Fibroblast of the aortic adventitia (primary cell): ENCODE results near the gene BBS7. TPM values are rescaled to one million over a fixed set of nuclear protein-coding genes. Genes with fewer than 3 reads are reported as not detected.

Experiments
- DNase-seq: peaks from one replicate; pipeline ENCODE4 v3.0.0-alpha.2; 2010; ENCODE audit warnings: low read depth
- H3K4me3 ChIP-seq: 2 replicates; pipeline ENCODE4 v1.5.1; 2011; ENCODE audit warnings: low read depth, mild to moderate bottlenecking, control low read depth, low read length, moderate library complexity
- total RNA-seq: library from RNA; depleted of rRNA; stranded (reverse); fragments of >200 nt; gene quantifications from 2 replicates; pipeline ENCODE4 v1.2.3, GENCODE V29; 2012; ENCODE audit warnings: low replicate concordance
- TF ChIP-seq, protein P1 (sequence below): IDR thresholded peaks from 2 replicates; pipeline ENCODE4 v1.5.1; 2011; ENCODE audit warnings: mild to moderate bottlenecking, low read length, control low read depth, inconsistent platforms; ENCODE audit not compliant: insufficient read depth

The BBS7 gene
- total RNA-seq, 1 donor, result 24.3 TPM

DNA sequence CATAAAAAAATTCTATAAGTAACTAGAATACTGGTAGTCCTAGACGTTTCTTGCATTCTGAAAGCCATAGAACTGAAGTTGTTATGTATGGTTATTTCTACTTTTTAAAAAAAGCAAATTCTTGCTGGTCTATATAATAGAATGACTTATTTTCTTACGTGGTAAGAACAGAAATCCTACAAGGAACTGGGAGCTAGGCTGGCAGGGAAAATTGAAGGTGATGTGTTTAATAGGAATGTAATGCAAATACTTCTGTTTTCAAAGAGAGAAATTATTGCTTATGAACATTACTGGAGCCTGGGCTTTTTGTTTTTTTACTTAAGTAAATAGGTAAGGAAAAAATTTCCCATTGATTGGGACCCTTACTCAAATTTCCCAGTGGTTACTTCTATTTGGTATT lies 55.5 kb downstream of the BBS7 start:
- TF ChIP-seq, protein P1, sequence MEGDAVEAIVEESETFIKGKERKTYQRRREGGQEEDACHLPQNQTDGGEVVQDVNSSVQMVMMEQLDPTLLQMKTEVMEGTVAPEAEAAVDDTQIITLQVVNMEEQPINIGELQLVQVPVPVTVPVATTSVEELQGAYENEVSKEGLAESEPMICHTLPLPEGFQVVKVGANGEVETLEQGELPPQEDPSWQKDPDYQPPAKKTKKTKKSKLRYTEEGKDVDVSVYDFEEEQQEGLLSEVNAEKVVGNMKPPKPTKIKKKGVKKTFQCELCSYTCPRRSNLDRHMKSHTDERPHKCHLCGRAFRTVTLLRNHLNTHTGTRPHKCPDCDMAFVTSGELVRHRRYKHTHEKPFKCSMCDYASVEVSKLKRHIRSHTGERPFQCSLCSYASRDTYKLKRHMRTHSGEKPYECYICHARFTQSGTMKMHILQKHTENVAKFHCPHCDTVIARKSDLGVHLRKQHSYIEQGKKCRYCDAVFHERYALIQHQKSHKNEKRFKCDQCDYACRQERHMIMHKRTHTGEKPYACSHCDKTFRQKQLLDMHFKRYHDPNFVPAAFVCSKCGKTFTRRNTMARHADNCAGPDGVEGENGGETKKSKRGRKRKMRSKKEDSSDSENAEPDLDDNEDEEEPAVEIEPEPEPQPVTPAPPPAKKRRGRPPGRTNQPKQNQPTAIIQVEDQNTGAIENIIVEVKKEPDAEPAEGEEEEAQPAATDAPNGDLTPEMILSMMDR, result no peak
- DNase-seq, result no peak
- no peak overlapping the region for H3K4me3 ChIP-seq

DNA sequence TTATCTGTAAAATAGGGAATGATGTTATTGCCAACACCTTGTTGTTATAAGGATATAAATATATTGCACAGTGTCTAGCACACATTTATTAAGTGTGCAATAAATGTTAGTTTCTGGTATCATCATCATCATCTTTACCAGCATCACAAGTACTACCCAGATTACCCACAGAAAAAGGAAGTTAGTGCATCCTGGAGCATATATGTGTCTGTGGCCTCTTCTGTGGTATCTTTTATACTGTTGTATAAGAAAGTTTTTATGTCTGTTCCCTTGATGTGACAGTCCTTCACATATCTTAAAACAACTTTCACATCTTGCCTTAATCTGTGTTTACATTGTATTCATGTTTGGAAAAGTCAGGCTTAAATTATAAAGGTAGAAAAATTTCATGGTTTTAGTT lies 59.2 kb downstream of the BBS7 start:
- TF ChIP-seq, protein P1, result no peak
- no peak overlapping the region for H3K4me3 ChIP-seq
- no peak for DNase-seq

DNA sequence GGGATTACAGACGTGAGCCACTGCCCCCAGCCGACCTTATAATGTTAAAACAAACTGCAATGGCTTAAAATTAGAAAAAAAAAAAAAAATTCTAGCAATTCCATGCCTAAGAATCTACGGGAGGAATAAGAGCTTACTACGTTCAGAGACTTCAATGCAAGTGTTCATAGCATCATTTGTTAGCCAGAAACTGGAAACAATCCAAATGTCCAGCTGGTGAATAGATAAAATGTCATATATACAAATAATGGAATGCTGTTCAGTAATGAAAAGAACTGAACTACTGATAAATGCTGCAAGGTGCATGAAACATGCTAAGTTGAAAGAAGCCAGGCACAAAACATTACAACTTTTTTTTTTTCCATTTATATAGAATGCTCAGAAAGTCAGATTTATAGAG lies 63.9 kb downstream of the BBS7 start:
- TF ChIP-seq, protein P1, result no peak
- no peak for DNase-seq
- no peak overlapping the region for H3K4me3 ChIP-seq

DNA sequence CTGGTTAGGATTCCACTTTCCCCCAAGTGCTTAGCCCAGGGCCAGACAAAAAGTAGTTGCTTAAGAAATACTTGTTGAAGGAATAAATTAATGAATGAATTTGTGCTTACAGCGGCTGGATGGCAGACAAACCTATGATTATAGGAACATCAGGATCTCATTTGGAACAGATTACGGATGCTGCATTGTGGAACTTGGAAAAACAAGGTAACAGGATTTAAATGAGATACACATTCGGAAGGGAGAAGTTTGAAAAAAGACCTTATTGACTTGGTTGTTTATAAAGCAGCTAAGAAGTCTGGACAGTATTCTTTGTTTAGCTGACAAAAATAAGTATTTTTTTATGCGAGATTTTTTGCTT lies 68.6 kb downstream of the BBS7 start:
- no peak for DNase-seq
- peak overlapping the region; percentile 100 for H3K4me3 ChIP-seq
- TF ChIP-seq, protein P1, result no peak

DNA sequence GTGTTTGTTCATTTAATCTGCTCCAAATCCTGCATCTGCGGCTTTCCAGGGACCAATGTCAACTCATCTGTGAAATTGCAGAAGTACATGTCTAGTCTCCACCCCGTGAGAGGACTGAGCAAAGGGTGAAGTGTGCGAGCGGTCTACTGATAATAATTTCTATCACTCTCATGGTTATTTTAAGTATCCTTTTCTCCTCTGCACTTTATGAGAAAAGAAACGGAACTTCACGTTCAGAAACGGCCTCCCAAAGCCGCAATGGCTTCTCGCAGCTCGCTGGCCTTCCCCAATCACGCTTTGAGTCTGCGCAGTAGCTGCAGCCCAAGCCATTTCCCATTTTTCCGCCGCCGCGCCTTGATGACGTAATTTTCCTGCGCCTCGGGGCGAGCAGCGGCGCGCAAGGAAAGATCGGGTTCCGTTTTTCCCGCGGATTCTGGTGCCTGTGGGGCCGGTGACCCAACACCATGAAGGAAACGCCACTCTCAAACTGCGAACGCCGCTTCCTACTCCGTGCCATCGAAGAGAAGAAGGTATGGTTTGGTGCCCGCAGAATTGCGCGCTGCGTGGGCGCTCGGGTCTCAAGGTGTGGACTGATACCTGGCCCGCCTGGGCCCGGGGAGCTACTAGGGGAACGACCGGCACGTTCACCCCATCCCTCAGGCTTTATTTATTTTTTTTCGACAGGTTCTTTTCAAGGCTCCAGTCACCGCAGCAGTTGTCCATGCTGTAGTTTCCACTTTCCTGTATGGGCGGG lies 69.1 kb downstream of the BBS7 start, which contains the start of gene EXOSC9:
Gene EXOSC9, plus strand, starts transcription at position 363 of the 754 bp plus-strand sequence. Its CDS starts 102 bp downstream, at position 465.
- H3K4me3 ChIP-seq, result peak within 1 kb of the TSS; percentile 100
- TF ChIP-seq, protein P1, result no peak
- DNase-seq, result peak; percentile 96

DNA sequence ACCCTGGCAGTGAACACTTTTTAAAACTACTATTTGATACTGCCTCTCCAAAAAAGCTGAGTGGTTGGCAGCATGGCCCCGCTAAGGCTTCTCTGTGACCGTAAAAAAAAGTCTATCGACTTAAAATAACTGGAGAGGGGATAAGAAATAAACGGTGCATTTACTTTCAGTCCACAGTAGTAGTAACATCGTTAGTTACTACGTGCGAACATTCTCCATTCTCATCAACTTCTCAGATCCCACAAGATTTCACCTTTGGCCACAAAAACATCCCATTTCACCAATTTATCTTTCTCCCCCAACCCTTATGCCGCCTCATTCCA lies 69.7 kb downstream of the BBS7 start:
- H3K4me3 ChIP-seq, result peak overlapping the region; percentile 100
- no peak for DNase-seq
- TF ChIP-seq, protein P1, result no peak
